Ecto neural progenitor cell (in vitro differentiated cells): ENCODE data around the gene FMN2.
"Not testable (repeated sequence)": the region's sequence is repeated elsewhere in the genome, so short reads cannot be mapped to it uniquely, and the experiment has no call there.

Experiments used
- DNase-seq: peaks from one replicate; pipeline ENCODE4 v3.0.0-alpha.2; 2018; ENCODE audit warnings: low spot score

The FMN2 gene

GRCh38 chr1:240254778-240255291 lies 163.2 kb downstream of the FMN2 start:
- no peak for DNase-seq

GRCh38 chr1:240255922-240256321 lies 164.2 kb downstream of the FMN2 start:
- DNase-seq = no peak

GRCh38 chr1:240256836-240257503 lies 165.3 kb downstream of the FMN2 start:
- DNase-seq = no peak

- no peak for DNase-seq
Measured at GRCh38 chr1:240258910-240259309, 167.2 kb downstream of the FMN2 start.

- not testable (repeated sequence) for DNase-seq
Measured at GRCh38 chr1:240264494-240264893, 172.8 kb downstream of the FMN2 start.

GRCh38 chr1:240271081-240271480 lies 179.4 kb downstream of the FMN2 start:
- no peak for DNase-seq

GRCh38 chr1:240274569-240274968 lies 182.9 kb downstream of the FMN2 start:
- DNase-seq = no peak

- DNase-seq = not testable (repeated sequence)
Measured at GRCh38 chr1:240275219-240275618, 183.5 kb downstream of the FMN2 start.

- DNase-seq = no peak
Measured at GRCh38 chr1:240278082-240278481, 186.4 kb downstream of the FMN2 start.

- DNase-seq = no peak
Measured at GRCh38 chr1:240280560-240281322, 189.1 kb downstream of the FMN2 start.

GRCh38 chr1:240282061-240282830 lies 190.6 kb downstream of the FMN2 start:
- no peak for DNase-seq

GRCh38 chr1:240284656-240285414 lies 193.2 kb downstream of the FMN2 start:
- DNase-seq = no peak

- DNase-seq = no peak
Measured at GRCh38 chr1:240285540-240285939, 193.9 kb downstream of the FMN2 start.

- no peak for DNase-seq
Measured at GRCh38 chr1:240287722-240288121, 196.0 kb downstream of the FMN2 start.

GRCh38 chr1:240293706-240294105 lies 202.0 kb downstream of the FMN2 start:
- no peak for DNase-seq

- peak; percentile 49 for DNase-seq
Measured at GRCh38 chr1:240294566-240294965, 202.9 kb downstream of the FMN2 start.

- DNase-seq = no peak
Measured at GRCh38 chr1:240295811-240296210, 204.1 kb downstream of the FMN2 start.

- no peak for DNase-seq
Measured at GRCh38 chr1:240304466-240304865, 212.8 kb downstream of the FMN2 start.

- DNase-seq = no peak
Measured at GRCh38 chr1:240306673-240307072, 215.0 kb downstream of the FMN2 start.

GRCh38 chr1:240308096-240308495 lies 216.4 kb downstream of the FMN2 start:
- DNase-seq = no peak

- no peak for DNase-seq
Measured at GRCh38 chr1:240309769-240310168, 218.1 kb downstream of the FMN2 start.
